Vagina (tissue), 2 donors: ENCODE results near the gene AQP12A. TPM values are rescaled to one million over a fixed set of nuclear protein-coding genes. Genes with fewer than 3 reads are reported as not detected.

ENCODE experiments used
- DNase-seq, 2 donors: peaks; one replicate each; pipeline ENCODE4 v3.0.0-alpha.2; 2017; ENCODE audit errors: extremely low spot score in 2 of 2
- H3K27ac ChIP-seq: fragments of 200-600 bp; sonication (generic); one replicate; pipeline ENCODE4 v1.5.1; 2019
- H3K27me3 ChIP-seq: fragments of 200-600 bp; sonication (generic); one replicate; pipeline ENCODE4 v1.5.1; 2019
- H3K36me3 ChIP-seq, 2 donors: fragments of 200-600 bp; sonication (generic); one replicate each; pipeline ENCODE4 v1.5.1; 2017 to 2019
- H3K4me1 ChIP-seq: fragments of 200-600 bp; sonication (generic); one replicate; pipeline ENCODE4 v1.5.1; 2019
- H3K4me3 ChIP-seq, 2 donors: fragments of 200-600 bp; sonication (generic); 1 replicate in 1 of 2; 2 replicates in 1 of 2; pipeline ENCODE4 v1.5.1; 2016 to 2019
- H3K9me3 ChIP-seq: fragments of 200-600 bp; sonication (generic); one replicate; pipeline ENCODE4 v1.5.1; 2019
- CTCF ChIP-seq, 3 experiments: fragments of 450-650 bp in 2 of 3; fragments of 200-600 bp in 1 of 3; sonication (generic) in 1 of 3; IDR thresholded peaks; one replicate each; pipeline ENCODE4 v1.5.1; 2017 to 2019; ENCODE audit warnings: antibody characterized with exemption in 3 of 3, mild to moderate bottlenecking in 2 of 3, moderate library complexity in 2 of 3
- POLR2A ChIP-seq, 2 donors: fragments of 450-650 bp; IDR thresholded peaks; one replicate each; pipeline ENCODE4 v1.6.1; 2017; ENCODE audit warnings: antibody characterized with exemption in 2 of 2, mild to moderate bottlenecking in 2 of 2, moderate library complexity in 2 of 2
- POLR2AphosphoS5 ChIP-seq, 2 donors: sonication (generic); formaldehyde crosslinking; IDR thresholded peaks; one replicate each; pipeline ENCODE4 v1.9.0; 2017; ENCODE audit warnings: antibody characterized with exemption in 2 of 2, mild to moderate bottlenecking in 2 of 2, low read depth in 1 of 2; ENCODE audit not compliant: insufficient read depth in 1 of 2
- intact Hi-C: fragments of 100-400 bp; cut with DNase I; formaldehyde crosslinking; loops from one replicate; pipeline ENCODE4 v1.15.1; 2023
- total RNA-seq: library from RNA; depleted of rRNA; stranded (reverse); fragments of >200 nt; gene quantifications from one replicate; pipeline ENCODE4 v1.2.3, GENCODE V29; 2016

AQP12A gene
- total RNA-seq, 1 donor from 2014 or later, result not detected

GRCh38 chr2:240701091-240701735, 9.5 kb downstream of the AQP12A start:
- no peak for TF ChIP-seq POLR2A (IDR thresholded peaks at IDR 0.05)
- TF ChIP-seq POLR2AphosphoS5 (IDR thresholded peaks at IDR 0.05; ENCODE audit: insufficient read depth in 1 of 2, low read depth in 1 of 2), result no peak
- no peak for TF ChIP-seq CTCF (IDR thresholded peaks at IDR 0.05)
- Histone ChIP-seq H3K36me3 (no peaks in the 10 kb centered on the region), H3K9me3 (no peaks in the 10 kb centered on the region), H3K27ac (no peak overlapping the region), H3K27me3 (no peaks in the 10 kb centered on the region), H3K4me3 (no peak overlapping the region), H3K4me1 (no peaks in the 10 kb centered on the region)
- intact Hi-C loops, result no loop called here
- no peak for DNase-seq

GRCh38 chr2:240701736-240702639, 10.3 kb downstream of the AQP12A start:
- no peak for DNase-seq
- intact Hi-C loops, result no loop called here

GRCh38 chr2:240702640-240703011, 11.0 kb downstream of the AQP12A start:
- H3K27ac ChIP-seq, result no peak overlapping the region
- intact Hi-C loops, result no loop called here
- no peaks in the 10 kb centered on the region for H3K4me1 ChIP-seq
- no peaks in the 10 kb centered on the region for H3K36me3 ChIP-seq
- no peak for TF ChIP-seq POLR2A (IDR thresholded peaks at IDR 0.05)
- no peak for TF ChIP-seq CTCF (IDR thresholded peaks at IDR 0.05)
- TF ChIP-seq POLR2AphosphoS5 (IDR thresholded peaks at IDR 0.05; ENCODE audit: insufficient read depth in 1 of 2, low read depth in 1 of 2), result no peak
- no peak for DNase-seq
- H3K9me3 ChIP-seq, result no peaks in the 10 kb centered on the region
- no peaks in the 10 kb centered on the region for H3K27me3 ChIP-seq
- H3K4me3 ChIP-seq, result no peak overlapping the region

More at GRCh38 chr2:240701736-240702639, 10.3 kb downstream of the AQP12A start:
- no peak for TF ChIP-seq POLR2A (IDR thresholded peaks at IDR 0.05)
- no peak for TF ChIP-seq CTCF (IDR thresholded peaks at IDR 0.05)
- Histone ChIP-seq H3K36me3 (no peaks in the 10 kb centered on the region), H3K27me3 (no peaks in the 10 kb centered on the region), H3K9me3 (no peaks in the 10 kb centered on the region), H3K4me1 (no peaks in the 10 kb centered on the region), H3K27ac (no peak overlapping the region), H3K4me3 (no peak overlapping the region)

GRCh38 chr2:240703417-240704341, 12.0 kb downstream of the AQP12A start:
- intact Hi-C loops, result no loop called here
- Histone ChIP-seq H3K36me3 (no peaks in the 10 kb centered on the region), H3K4me1 (no peaks in the 10 kb centered on the region), H3K27ac (no peak overlapping the region), H3K27me3 (no peaks in the 10 kb centered on the region), H3K9me3 (no peaks in the 10 kb centered on the region), H3K4me3 (no peak overlapping the region)
- DNase-seq, result no peak
- TF ChIP-seq POLR2AphosphoS5 (IDR thresholded peaks at IDR 0.05; ENCODE audit: insufficient read depth in 1 of 2, low read depth in 1 of 2) (no peak), CTCF (IDR thresholded peaks at IDR 0.05) (no peak), POLR2A (IDR thresholded peaks at IDR 0.05) (no peak)
